Measurements from ENCODE around the gene FOXK1.

- TF ChIP-seq CTCF (IDR thresholded peaks at IDR 0.05; ENCODE audit: insufficient read depth, low read depth, low read length) (no peak), EZH2 (IDR thresholded peaks at IDR 0.05; ENCODE audit: insufficient read depth, low read length) (no peak)
Measured at GRCh38 chr7:4706384-4707216, 24.5 kb downstream of the FOXK1 start.
